ENCODE results near the gene UBALD2.
A peak's percentile ranks its signal among the peaks of the same experiment; 100 is the strongest.
"Not testable (repeated sequence)": the region's sequence is repeated elsewhere in the genome, so short reads cannot be mapped to it uniquely, and the experiment has no call there.

Gene UBALD2

GRCh38 chr17:76266244-76266938, 1.2 kb downstream of the UBALD2 start:
- no peak for DNase-seq

GRCh38 chr17:76267051-76267576, 2.0 kb downstream of the UBALD2 start:
- DNase-seq: no peak

- DNase-seq: not testable (repeated sequence)
Observed at GRCh38 chr17:76267581-76268001, 2.4 kb downstream of the UBALD2 start.

GRCh38 chr17:76268015-76268749, 3.0 kb downstream of the UBALD2 start:
- peak; percentile 72 for DNase-seq

GRCh38 chr17:76268991-76269981, 4.1 kb downstream of the UBALD2 start:
- DNase-seq: no peak

GRCh38 chr17:76270127-76270592, 5.0 kb downstream of the UBALD2 start:
- DNase-seq: no peak

GRCh38 chr17:76270770-76271668, 5.9 kb downstream of the UBALD2 start:
- no peak for DNase-seq

GRCh38 chr17:76271669-76272540, 6.8 kb downstream of the UBALD2 start:
- DNase-seq: peak; percentile 56

GRCh38 chr17:76272541-76273444, 7.6 kb downstream of the UBALD2 start:
- DNase-seq: no peak

GRCh38 chr17:76273445-76274111, 8.4 kb downstream of the UBALD2 start:
- DNase-seq: no peak

- no peak for DNase-seq
Observed at GRCh38 chr17:76274112-76274956, 9.2 kb downstream of the UBALD2 start.

- no peak for DNase-seq
Observed at GRCh38 chr17:76275382-76276068, 10.4 kb downstream of the UBALD2 start.

- DNase-seq: no peak
Observed at GRCh38 chr17:76276069-76276431, 10.9 kb downstream of the UBALD2 start.

GRCh38 chr17:76276461-76277299, 11.5 kb downstream of the UBALD2 start:
- no peak for DNase-seq

- DNase-seq: no peak
Observed at GRCh38 chr17:76277300-76278267, 12.4 kb downstream of the UBALD2 start.
